IMR-90 (cell line): Measurements from ENCODE around the gene SSH2. TPM values are rescaled to one million over a fixed set of nuclear protein-coding genes. Genes with fewer than 3 reads are reported as not detected.

Experiments used
- ATAC-seq: fragments of 200-7000 bp; cut with Tn5 transposase; 2 replicates; pipeline ENCODE4 v1.9.1; 2020; ENCODE audit warnings: low read depth, mild to moderate bottlenecking, moderate library complexity
- BruUV-seq: library from RNA; stranded (reverse); fragments of 400-500 nt; replicated peaks from 2 replicates; lab custom pipeline; 2021; lab: Mats Ljungman, UMichigan
- CTCF ChIA-PET: fragments of 300-600 bp; formaldehyde crosslinking; extraction: SDS; loops from one replicate; lab custom pipeline; 2021; ENCODE audit warnings: antibody characterized with exemption; lab: Yijun Ruan, JAX
- POLR2A ChIA-PET: fragments of 300-600 bp; sonication (Branson Sonifier 250); formaldehyde crosslinking; loops from one replicate; lab custom pipeline; 2022; ENCODE audit warnings: antibody characterized with exemption; ENCODE audit not compliant: unreplicated experiment; lab: Charles Lee
- DNase-seq: peaks from one replicate; pipeline ENCODE4 v3.0.0; 2013
- H2AFZ ChIP-seq: replicated peaks from 2 replicates; pipeline ENCODE3; 2013; ENCODE audit warnings: low read length, mild to moderate bottlenecking; ENCODE audit not compliant: poor library complexity
- H2AK5ac ChIP-seq: 2 replicates; pipeline ENCODE4 v1.6.1; 2013; ENCODE audit warnings: low read depth, low read length, inconsistent platforms
- H2AK9ac ChIP-seq: replicated peaks from 2 replicates; pipeline ENCODE3; 2013; ENCODE audit warnings: mild to moderate bottlenecking, low read depth, low read length, moderate library complexity; ENCODE audit not compliant: poor library complexity
- H2BK120ac ChIP-seq: 2 replicates; pipeline ENCODE4 v1.6.1; 2013; ENCODE audit warnings: low read depth, low read length, inconsistent platforms
- H2BK15ac ChIP-seq: 3 replicates; pipeline ENCODE4 v1.6.1; 2013; ENCODE audit warnings: low read depth, low read length, inconsistent platforms
- H2BK20ac ChIP-seq: 2 replicates; pipeline ENCODE4 v1.6.1; 2013; ENCODE audit warnings: low read depth, mild to moderate bottlenecking, inconsistent platforms, low read length, moderate library complexity
- H2BK5ac ChIP-seq: 2 replicates; pipeline ENCODE4 v1.6.1; 2013; ENCODE audit warnings: mild to moderate bottlenecking, low read depth, low read length, inconsistent platforms; ENCODE audit not compliant: poor library complexity, severe bottlenecking
- H3K14ac ChIP-seq: replicated peaks from 2 replicates; pipeline ENCODE4 v1.6.1; 2013; ENCODE audit warnings: low read depth, low read length, inconsistent platforms
- H3K18ac ChIP-seq: 2 replicates; pipeline ENCODE4 v1.6.1; 2013; ENCODE audit warnings: low read depth, low read length, control low read depth
- H3K23ac ChIP-seq: 2 replicates; pipeline ENCODE4 v1.6.1; 2013; ENCODE audit warnings: low read depth, low read length, inconsistent platforms
- H3K27ac ChIP-seq: 2 replicates; pipeline ENCODE4 v1.5.1; 2013; ENCODE audit warnings: mild to moderate bottlenecking, control low read depth, low read length; ENCODE audit not compliant: insufficient read depth
- H3K27me3 ChIP-seq: 2 replicates; pipeline ENCODE4 v1.6.1; 2013; ENCODE audit warnings: low read length; ENCODE audit not compliant: control insufficient read depth, insufficient read depth
- H3K36me3 ChIP-seq: 2 replicates; pipeline ENCODE4 v1.6.1; 2013; ENCODE audit warnings: low read length, mixed read lengths; ENCODE audit not compliant: control insufficient read depth, insufficient read depth
- H3K4ac ChIP-seq: 2 replicates; pipeline ENCODE4 v1.6.1; 2013; ENCODE audit warnings: low read depth, low read length, inconsistent platforms
- H3K4me1 ChIP-seq: 2 replicates; pipeline ENCODE4 v1.6.1; 2013; ENCODE audit warnings: low read length, mixed read lengths; ENCODE audit not compliant: control insufficient read depth, insufficient read depth
- H3K4me2 ChIP-seq: 2 replicates; pipeline ENCODE4 v1.6.1; 2013; ENCODE audit warnings: low read depth, mild to moderate bottlenecking, control low read depth, low read length, moderate library complexity
- H3K4me3 ChIP-seq: 2 replicates; pipeline ENCODE4 v1.5.1; 2013; ENCODE audit warnings: low read depth, mild to moderate bottlenecking, control low read depth, low read length, moderate library complexity; ENCODE audit not compliant: insufficient read depth
- H3K56ac ChIP-seq: 2 replicates; pipeline ENCODE4 v1.6.1; 2013; ENCODE audit warnings: low read length, inconsistent platforms; ENCODE audit not compliant: insufficient read depth; ENCODE audit errors: extremely low read depth
- H3K79me1 ChIP-seq, 2 experiments: 2 replicates each; pipeline ENCODE4 v1.6.1; 2013; ENCODE audit warnings: low read length in 2 of 2, inconsistent platforms in 1 of 2, low read depth in 1 of 2
- H3K9ac ChIP-seq: 2 replicates; pipeline ENCODE4 v1.6.1; 2013; ENCODE audit warnings: low read depth, low read length, control low read depth
- H3K9me1 ChIP-seq: 2 replicates; pipeline ENCODE4 v1.6.1; 2013; ENCODE audit warnings: low read length, inconsistent platforms; ENCODE audit not compliant: insufficient read depth
- H3K9me3 ChIP-seq: 2 replicates; pipeline ENCODE4 v1.6.1; 2013; ENCODE audit warnings: low read length; ENCODE audit not compliant: control insufficient read depth, insufficient read depth
- H4K20me1 ChIP-seq: 2 replicates; pipeline ENCODE4 v1.6.1; 2013; ENCODE audit warnings: low read length, inconsistent platforms; ENCODE audit not compliant: insufficient read depth
- H4K5ac ChIP-seq: 2 replicates; pipeline ENCODE4 v1.6.1; 2013; ENCODE audit warnings: mild to moderate bottlenecking, low read depth, low read length, control low read depth
- H4K8ac ChIP-seq, 2 experiments: 2 replicates each; pipeline ENCODE4 v1.6.1; 2013; ENCODE audit warnings: low read depth in 2 of 2, low read length in 2 of 2, control low read depth in 1 of 2, inconsistent platforms in 1 of 2
- H4K91ac ChIP-seq: 2 replicates; pipeline ENCODE4 v1.6.1; 2013; ENCODE audit warnings: low read depth, low read length, inconsistent platforms; ENCODE audit not compliant: insufficient read depth
- CHD1 ChIP-seq: IDR thresholded peaks from 2 replicates; pipeline ENCODE4 v1.6.1; 2012; ENCODE audit warnings: low read depth, low read length, improper control_type of control experiment
- CTCF ChIP-seq: conservative IDR thresholded peaks from 2 replicates; pipeline ENCODE4 v1.5.1; 2012; ENCODE audit warnings: mild to moderate bottlenecking, low read depth, low read length, improper control_type of control experiment
- MAZ ChIP-seq: IDR thresholded peaks from 2 replicates; pipeline ENCODE4 v1.6.1; 2012; ENCODE audit warnings: low read depth, mild to moderate bottlenecking, low read length, improper control_type of control experiment, moderate library complexity, borderline replicate concordance
- MXI1 ChIP-seq: IDR thresholded peaks from 2 replicates; pipeline ENCODE4 v1.6.1; 2012; ENCODE audit warnings: low read depth, mild to moderate bottlenecking, low read length, moderate library complexity, borderline replicate concordance
- POLR2A ChIP-seq: IDR thresholded peaks from 2 replicates; pipeline ENCODE4 v1.6.1; 2012; ENCODE audit warnings: mild to moderate bottlenecking, low read depth, low read length
- RAD21 ChIP-seq: IDR thresholded peaks from 2 replicates; pipeline ENCODE4 v1.6.1; 2012; ENCODE audit warnings: low read length, improper control_type of control experiment
- RCOR1 ChIP-seq: IDR thresholded peaks from 2 replicates; pipeline ENCODE4 v1.6.1; 2012; ENCODE audit warnings: mild to moderate bottlenecking, low read length, improper control_type of control experiment; ENCODE audit not compliant: insufficient replicate concordance
- RFX5 ChIP-seq: IDR thresholded peaks from 2 replicates; pipeline ENCODE4 v1.8.0; 2012; ENCODE audit warnings: low read depth, mild to moderate bottlenecking, low read length, moderate library complexity
- WGBS, 2 experiments: methylation state at CpG; one replicate each; pipeline versions ENCODE4 v1.1.5 to v1.1.7; 2013; ENCODE audit warnings: missing lambda C conversion rate in 2 of 2; ENCODE audit not compliant: insufficient read length in 1 of 2; ENCODE audit errors: extremely low coverage in 2 of 2; 5-methylcytosine and 5-hydroxymethylcytosine counted together
- dilution Hi-C: fragments of 300-500 bp; cut with HindIII; formaldehyde crosslinking; loops from one replicate; pipeline ENCODE4 v1.14.3; 2018; ENCODE audit warnings: low sequenced_read_pairs; ENCODE audit not compliant: unreplicated experiment
- in situ Hi-C: fragments of 300-500 bp; cut with MboI; formaldehyde crosslinking; loops from 3 replicates; pipeline ENCODE4 v1.14.3; 2019; ENCODE audit warnings: low sequenced_read_pairs, inconsistent platforms, mixed read lengths
- intact Hi-C: fragments of 100-400 bp; cut with micrococcal nuclease; formaldehyde crosslinking; loops from 2 replicates; pipeline ENCODE4 v1.10.0; 2022
- polyA plus RNA-seq, 3 experiments: library from polyadenylated mRNA; depleted of rRNA; stranded (reverse); fragments of >200 nt; gene quantifications; 2 replicates each; pipeline ENCODE4 v1.2.3, GENCODE V29; 2012; ENCODE audit warnings: low replicate concordance in 1 of 3
- total RNA-seq: library from RNA; depleted of rRNA; stranded (reverse); fragments of >200 nt; gene quantifications from 2 replicates; pipeline ENCODE4 v1.2.3, GENCODE V29; 2012
- TF ChIP-seq, protein P1 (sequence below): fragments of 150-350 bp; IDR thresholded peaks from 2 replicates; pipeline ENCODE4 v1.6.1; 2016; ENCODE audit warnings: low read depth, mild to moderate bottlenecking, low read length, moderate library complexity, borderline replicate concordance

Gene SSH2
- total and polyA plus RNA-seq, 2 of the 4 experiments (the other 2 are of a cell fraction): 9.3 TPM

- ATAC-seq (0 out of 2 replicates have a peak, but pooled peaks have one; percentile 1), DNase-seq (no peak)
- Histone ChIP-seq H2AFZ (peak within 1 kb of the TSS; percentile 97), H2BK5ac (no peak within 1 kb of the TSS), H4K5ac (no peak within 1 kb of the TSS), H3K36me3 (no peaks in the 10 kb centered on the region), H2BK120ac (no peak within 1 kb of the TSS), H3K9me3 (no peaks in the 10 kb centered on the region), H3K56ac (no peak within 1 kb of the TSS), H3K9ac (0 out of 2 replicates have a peak within 1 kb of the TSS, but pooled peaks have one; percentile 48), H4K20me1 (peaks cover 44% of the 10 kb centered on the region), H2AK5ac (peak within 1 kb of the TSS; percentile 43), H4K8ac (peak within 1 kb of the TSS in 1 of 2 experiments; percentile 20; a peak in 1 of 4 replicates), H3K4me3 (peak within 1 kb of the TSS; percentile 73), H3K23ac (no peak within 1 kb of the TSS; the same call in 1 of the 2 replicates), H3K9me1 (no peaks in the 10 kb centered on the region; the same call in 1 of the 2 replicates), H3K27ac (no peak within 1 kb of the TSS), H3K18ac (no peak within 1 kb of the TSS), H3K4ac (no peak within 1 kb of the TSS), H3K4me2 (peak within 1 kb of the TSS; percentile 86), H4K91ac (no peak within 1 kb of the TSS), H2BK20ac (no peak within 1 kb of the TSS), H2AK9ac (peak within 1 kb of the TSS; percentile 86), H3K4me1 (peaks cover 32% of the 10 kb centered on the region), H3K79me1 (peaks cover 0 to 32% of the 10 kb centered on the region in 2 experiments; a peak in 3 of 4 replicates), H3K27me3 (peaks cover 2% of the 10 kb centered on the region; the same call in 1 of the 2 replicates), H3K14ac (no peak within 1 kb of the TSS), H2BK15ac (no peak within 1 kb of the TSS)
- POLR2A ChIA-PET: no interaction called here
- BruUV-seq: no TSS peak
- TF ChIP-seq CHD1 (no peak), POLR2A (no peak), MXI1 (no peak), RCOR1 (no peak), MAZ (no peak; the same call in 1 of the 2 replicates), CTCF (no peak), RFX5 (no peak), RAD21 (no peak)
- TF ChIP-seq, protein P1, sequence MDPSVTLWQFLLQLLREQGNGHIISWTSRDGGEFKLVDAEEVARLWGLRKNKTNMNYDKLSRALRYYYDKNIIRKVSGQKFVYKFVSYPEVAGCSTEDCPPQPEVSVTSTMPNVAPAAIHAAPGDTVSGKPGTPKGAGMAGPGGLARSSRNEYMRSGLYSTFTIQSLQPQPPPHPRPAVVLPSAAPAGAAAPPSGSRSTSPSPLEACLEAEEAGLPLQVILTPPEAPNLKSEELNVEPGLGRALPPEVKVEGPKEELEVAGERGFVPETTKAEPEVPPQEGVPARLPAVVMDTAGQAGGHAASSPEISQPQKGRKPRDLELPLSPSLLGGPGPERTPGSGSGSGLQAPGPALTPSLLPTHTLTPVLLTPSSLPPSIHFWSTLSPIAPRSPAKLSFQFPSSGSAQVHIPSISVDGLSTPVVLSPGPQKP: no peak
- in situ Hi-C loops: no loop called here
- intact Hi-C loops: no loop called here
- WGBS, 2 experiments: 2% methylated on average over 31 of the region's 96 CpGs; no CpG with 5 or more reads in 1 of the 2 experiments
- CTCF ChIA-PET: no interaction called here
- dilution Hi-C loops: no loop called here
Observed at GRCh38 chr17:29592850-29593551, 337.0 kb downstream of the SSH2 start, which contains the start of gene ANKRD13B. Gene ANKRD13B (plus strand): TSS chr17:29593132. CDS start chr17:29593622, 490 bp downstream.
